Middle frontal gyrus (tissue), 1 donor: ENCODE data around the gene CHAF1A.

Experiments
- DNase-seq: peaks from one replicate; pipeline ENCODE4 v3.0.0-alpha.2; 2015; ENCODE audit warnings: low spot score; ENCODE audit errors: extremely low spot score

Gene CHAF1A

DNA sequence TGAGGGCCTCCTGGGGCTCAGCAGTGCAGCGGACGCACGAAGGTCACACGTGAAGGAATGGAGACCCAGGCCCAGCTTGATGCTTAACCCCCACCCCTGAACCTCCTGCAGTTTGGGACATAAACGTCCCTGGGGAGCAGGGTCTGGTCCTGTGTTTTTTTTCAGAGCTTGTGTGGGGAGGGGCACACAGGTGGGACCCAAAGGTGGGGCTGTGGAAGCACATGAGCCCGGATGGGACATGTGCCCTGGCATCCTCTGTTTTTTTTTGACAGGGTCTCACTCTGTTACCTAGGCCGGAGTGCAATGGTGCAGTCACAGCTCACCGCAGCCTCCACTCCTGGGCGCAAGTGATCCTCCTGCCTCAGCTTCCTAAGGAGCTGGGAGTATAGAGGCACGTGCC lies 34.7 kb downstream of the CHAF1A start:
- no peak for DNase-seq

DNA sequence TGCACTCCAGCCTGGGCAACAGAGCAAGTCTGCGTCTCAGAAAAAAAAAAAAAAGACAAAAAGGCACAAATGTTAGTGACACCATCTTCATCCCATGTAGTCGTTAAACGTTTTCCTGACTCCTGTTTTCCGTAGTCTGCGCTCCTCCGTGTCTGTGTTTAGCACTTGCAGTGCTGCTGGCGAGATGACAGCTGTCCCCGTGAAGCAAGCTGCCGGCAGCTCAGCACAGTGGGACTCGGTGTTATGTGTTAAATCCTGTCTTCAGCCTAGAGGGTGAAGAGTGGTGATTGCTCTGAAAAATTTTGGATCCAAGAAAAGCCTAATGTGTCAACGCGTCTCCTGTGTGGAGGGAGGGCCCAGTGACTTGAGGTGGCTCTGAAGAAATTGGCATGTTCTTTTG lies 36.8 kb downstream of the CHAF1A start:
- peak; percentile 32 for DNase-seq

DNA sequence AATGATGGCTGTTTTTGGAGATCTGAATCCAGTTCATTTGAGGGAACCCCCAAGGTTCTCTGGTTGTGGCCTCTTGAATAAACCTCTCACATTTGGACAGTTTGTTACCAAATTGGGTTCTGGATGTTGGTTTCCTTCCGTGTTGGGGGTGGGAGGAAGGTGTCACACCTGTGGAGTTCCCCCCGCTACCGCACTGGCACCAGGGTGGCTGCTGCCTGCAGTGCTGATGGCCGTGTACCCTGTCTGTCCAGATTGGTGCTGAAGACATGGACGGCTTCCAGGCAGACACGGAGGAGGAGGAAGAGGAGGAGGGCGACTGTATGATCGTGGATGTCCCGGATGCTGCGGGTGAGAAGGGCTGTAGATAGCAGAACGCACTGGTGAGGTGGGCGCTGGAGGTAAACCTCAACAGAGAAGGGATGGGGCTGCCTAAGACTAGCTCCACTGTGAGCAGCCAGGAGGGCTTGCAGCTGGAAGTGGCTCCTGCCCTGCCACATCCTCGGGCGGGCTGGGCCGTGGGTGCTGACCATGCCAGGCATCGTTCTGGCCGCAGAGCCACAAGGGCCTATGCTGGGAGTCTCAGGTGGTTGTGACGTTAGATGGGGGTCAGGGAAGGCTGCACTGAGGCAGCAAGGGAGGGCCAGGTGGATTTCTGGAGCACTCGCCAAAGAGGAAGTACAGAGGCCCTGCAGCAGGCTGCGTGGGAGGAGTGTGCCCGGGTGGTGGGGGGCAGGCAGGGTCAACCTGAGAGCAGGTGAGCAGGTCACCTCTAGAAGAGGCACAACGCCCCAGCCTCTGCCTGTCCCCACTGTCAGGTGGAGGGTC lies 39.8 kb downstream of the CHAF1A start:
- DNase-seq, result no peak

DNA sequence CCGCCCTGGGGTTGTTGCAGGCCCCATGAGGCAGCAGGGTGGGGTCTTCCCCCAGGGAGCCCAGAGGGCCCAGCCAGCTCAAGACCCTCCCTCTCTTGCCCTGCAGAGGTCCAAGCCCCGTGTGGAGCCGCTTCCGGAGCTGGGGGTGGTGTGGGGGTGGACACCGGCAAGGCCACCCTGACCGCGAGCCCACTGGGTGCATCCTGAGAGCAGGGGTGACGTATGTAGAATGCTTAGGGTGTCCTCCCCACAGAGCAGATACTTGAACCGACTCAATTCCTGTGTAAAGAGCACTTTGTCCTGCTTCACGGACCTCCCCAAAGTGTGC lies 40.3 kb downstream of the CHAF1A start:
- no peak for DNase-seq

DNA sequence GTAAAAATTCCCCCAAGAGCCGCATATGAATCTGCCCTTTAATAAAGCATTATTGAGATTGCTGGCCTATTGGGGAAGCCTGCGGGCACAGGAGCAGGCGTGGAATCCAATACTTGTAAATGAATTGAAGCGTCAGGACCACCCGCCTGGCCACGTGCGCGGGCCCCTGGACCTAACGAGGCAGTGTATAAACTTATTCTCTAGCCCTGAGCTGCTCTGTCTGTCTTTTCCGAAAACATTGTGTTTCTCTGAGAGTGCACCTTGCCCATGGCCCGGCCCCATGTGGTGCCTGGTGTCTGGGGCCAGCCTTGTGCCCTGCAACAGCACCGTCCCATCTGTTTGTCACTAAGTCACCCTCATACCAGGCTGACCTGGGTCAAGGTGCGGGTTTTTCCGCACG lies 40.7 kb downstream of the CHAF1A start:
- no peak for DNase-seq

DNA sequence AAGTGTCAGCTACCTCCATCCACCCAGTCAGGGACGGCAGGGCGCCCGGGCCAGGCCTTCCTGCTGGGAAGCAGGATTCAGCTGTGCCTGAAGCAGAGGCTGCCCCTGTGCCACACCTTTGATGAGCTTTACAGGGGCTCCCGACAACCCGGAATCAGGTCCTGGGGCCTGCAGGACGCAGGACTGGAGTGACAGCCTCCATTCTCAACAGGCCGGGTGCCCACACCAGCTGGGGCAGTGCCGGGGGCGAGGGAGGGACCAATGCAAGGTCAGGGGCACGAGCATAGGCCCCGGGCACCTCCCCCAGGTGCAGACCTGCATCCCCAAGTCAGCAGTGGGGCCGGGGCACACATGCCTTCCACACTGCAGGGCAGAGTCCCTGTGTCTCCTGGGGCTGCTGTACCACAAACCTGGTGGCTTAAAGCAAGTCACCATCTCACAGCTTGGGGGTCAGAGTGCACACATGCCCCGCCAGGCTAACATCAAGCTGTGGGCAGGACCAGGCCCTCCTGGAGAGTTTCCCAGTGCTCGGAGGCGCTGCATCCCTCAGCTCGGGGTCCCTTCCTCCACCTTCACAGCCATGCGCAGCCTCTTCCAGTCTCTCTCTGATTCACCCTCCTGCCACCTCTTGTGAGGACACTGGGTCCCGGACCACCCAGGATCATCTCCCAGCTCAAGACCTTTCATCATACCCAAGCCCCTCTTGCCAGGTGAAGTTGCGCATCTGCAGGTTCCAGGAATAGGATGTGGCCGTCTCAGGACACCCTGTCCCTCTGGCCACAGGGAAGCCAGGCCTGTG lies 41.7 kb downstream of the CHAF1A start:
- no peak for DNase-seq

DNA sequence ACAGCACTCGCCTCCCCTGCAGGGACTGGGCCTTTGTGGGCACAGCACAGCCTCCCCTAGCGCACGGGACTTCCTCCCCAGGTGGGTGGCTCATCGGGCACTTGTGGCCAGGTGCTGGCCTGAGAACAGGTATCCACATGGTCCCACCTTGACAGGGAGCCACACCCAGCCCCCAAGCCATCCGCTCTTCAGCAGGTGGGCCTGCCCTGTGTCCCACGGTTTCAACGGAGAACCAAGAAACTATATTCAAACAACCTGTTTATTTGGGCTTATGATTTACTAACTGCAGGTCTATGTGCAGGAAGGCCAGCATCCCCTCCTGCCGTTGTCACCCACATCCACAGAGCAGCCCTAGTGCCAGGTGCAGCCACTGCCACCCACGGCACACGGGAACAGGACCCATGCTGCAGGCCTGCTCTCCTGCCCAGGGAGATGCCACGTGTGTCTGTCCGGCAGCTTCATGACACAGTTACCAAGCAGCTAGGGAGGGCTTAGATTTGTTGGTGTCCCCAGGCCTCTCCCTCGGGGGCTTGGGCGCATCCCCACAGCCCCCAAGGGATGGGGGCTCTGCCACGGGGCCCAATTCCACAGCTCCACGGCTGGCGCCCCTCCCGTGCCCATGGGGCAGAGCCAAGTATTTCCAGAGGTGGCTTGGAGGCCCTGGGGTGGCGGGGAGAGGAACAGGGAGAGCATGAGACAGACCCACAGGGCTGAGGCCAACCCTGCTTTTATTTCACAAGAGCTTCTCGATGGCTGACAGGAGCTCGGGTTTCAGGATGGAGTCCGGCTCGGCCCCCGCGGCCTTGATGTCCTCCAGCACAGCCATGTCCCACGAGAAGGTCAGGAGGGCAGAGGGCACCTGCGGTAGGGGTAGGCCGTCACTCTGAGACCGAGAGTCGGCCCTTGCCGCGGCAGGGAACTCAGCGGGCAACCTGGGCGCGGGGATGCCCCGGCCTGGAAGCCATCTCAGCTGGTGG lies 42.6 kb downstream of the CHAF1A start:
- no peak for DNase-seq

DNA sequence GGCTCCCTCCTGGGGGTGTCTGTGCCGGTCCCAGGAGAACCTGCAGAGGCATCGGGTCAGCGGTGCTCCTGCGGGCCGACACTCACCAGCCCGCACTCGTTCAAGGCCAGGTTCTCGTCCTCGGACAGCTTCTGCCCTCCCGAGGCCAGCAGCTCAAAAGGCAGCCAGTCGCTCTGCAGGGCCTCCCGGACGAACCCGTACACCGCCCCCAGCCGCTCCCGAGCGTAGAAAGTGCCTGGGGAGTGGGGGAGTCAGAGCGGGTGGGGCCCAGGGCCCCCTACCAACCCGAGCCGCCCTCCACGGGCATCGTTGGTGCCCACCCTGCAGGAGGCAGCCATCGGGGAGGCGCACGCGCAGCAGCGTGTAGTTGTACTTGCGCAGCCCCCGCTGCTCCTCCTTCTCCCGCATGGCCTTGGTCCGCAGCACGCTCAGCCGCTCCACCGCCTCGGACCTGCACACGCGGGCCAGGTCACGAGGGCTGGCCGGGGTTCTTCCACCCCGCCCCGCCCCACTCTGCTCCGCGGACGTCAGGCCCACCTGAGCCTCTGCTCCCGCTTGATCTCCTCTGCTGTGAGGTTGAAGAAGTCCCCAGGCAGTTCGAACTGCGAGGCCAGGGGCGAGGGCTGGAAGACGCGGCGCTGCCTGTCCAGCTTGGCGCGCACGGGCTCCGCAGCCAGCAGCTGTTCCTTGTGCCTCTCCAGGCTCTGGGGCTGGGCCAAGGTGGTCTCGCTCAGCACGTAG lies 43.7 kb downstream of the CHAF1A start:
- DNase-seq, result no peak

DNA sequence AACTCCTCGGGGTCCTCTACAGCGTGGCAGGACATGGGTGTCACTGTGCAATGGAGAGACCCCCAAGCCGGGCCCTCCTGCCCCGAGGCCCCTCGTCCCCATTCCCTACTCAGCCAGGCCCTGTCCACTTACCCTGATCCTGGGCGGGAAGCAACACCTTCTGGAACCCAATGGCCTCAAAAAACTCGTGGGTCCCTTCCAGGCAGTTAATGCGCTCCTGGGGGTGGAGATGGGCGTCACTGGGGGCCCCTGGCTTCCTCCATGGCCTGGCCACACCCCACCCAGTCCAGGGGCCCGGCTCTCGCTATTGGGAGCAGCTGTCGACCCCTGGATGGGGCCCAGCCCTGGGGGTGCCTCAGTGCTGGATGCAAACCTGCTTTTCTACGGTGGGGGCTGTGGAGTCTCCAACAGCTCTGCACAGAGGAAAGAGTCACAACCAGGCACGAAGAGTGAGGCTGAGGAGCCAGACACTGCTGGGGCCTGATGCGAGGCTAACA lies 44.3 kb downstream of the CHAF1A start:
- no peak for DNase-seq

GRCh38 chr19:4447327-4448146 lies 45.1 kb downstream of the CHAF1A start:
- DNase-seq, result no peak

- no peak for DNase-seq
Observed at GRCh38 chr19:4448147-4448985, 45.9 kb downstream of the CHAF1A start.

GRCh38 chr19:4449022-4449638 lies 46.7 kb downstream of the CHAF1A start:
- peak; percentile 53 for DNase-seq

DNA sequence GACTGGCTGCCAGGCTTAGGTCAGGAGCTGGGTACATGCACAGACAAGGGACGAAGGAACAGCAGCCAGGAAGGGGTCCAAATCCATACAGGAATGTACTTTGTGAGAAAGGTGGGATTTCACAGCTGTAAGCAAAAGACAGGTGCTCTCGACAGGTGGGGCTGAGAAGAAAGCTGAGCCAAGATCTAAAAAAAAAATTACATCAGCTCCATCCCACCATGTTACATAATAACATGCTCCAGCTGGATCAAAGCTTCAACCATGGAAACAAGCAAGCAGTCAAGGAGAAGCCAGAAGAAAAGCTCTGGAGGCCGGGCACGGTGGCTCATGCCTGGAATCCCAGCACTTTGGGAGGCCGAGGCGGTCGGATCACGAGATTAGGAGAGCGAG lies 47.2 kb downstream of the CHAF1A start:
- DNase-seq, result no peak

- DNase-seq, result no peak
Observed at GRCh38 chr19:4452230-4452990, 50.0 kb downstream of the CHAF1A start.

GRCh38 chr19:4453232-4454179 lies 51.1 kb downstream of the CHAF1A start:
- no peak for DNase-seq
